WTC11 (cell line): ENCODE measurements around the gene SLC27A5. TPM values are rescaled to one million over a fixed set of nuclear protein-coding genes. Genes with fewer than 3 reads are reported as not detected.
A peak's percentile ranks its signal among the peaks of the same experiment; 100 is the strongest.
"Not testable (repeated sequence)": the region's sequence is repeated elsewhere in the genome, so short reads cannot be mapped to it uniquely, and the experiment has no call there.

Experiments used
- ATAC-seq: fragments of 200-7000 bp; cut with Tn5 transposase; 2 replicates; pipeline ENCODE4 v1.10.0; 2021; ENCODE audit warnings: mild to moderate bottlenecking, moderate library complexity
- CTCF ChIA-PET: fragments of 300-600 bp; sonication (Branson Sonifier 250); formaldehyde crosslinking; loops from one replicate; lab custom pipeline; 2021; ENCODE audit warnings: antibody characterized with exemption; lab: Charles Lee
- POLR2A ChIA-PET: fragments of 350-600 bp; sonication (Branson Sonifier 250); formaldehyde crosslinking; loops from one replicate; lab custom pipeline; 2021; ENCODE audit warnings: antibody characterized with exemption; lab: Charles Lee
- DNase-seq: peaks from one replicate; pipeline ENCODE4 v3.0.0; 2021; ENCODE audit warnings: low spot score
- H3K27ac Mint-ChIP-seq: 2 replicates; pipeline ENCODE4 v1.8.0; 2021; ENCODE audit warnings: mixed read lengths
- H3K27me3 Mint-ChIP-seq: 2 replicates; pipeline ENCODE4 v1.8.0; 2021; ENCODE audit warnings: low read depth, mild to moderate bottlenecking, moderate library complexity, mixed read lengths
- H3K36me3 Mint-ChIP-seq: 2 replicates; pipeline ENCODE4 v1.8.0; 2021; ENCODE audit warnings: mixed read lengths
- H3K4me1 Mint-ChIP-seq: 2 replicates; pipeline ENCODE4 v1.8.0; 2022; ENCODE audit warnings: mixed read lengths
- H3K4me3 Mint-ChIP-seq: 2 replicates; pipeline ENCODE4 v1.8.0; 2021; ENCODE audit warnings: mild to moderate bottlenecking, moderate library complexity, mixed read lengths
- H3K9me3 Mint-ChIP-seq: 2 replicates; pipeline ENCODE4 v1.8.0; 2021; ENCODE audit warnings: mixed read lengths
- CREM ChIP-seq: sonication (generic); formaldehyde crosslinking; IDR thresholded peaks from 2 replicates; pipeline ENCODE4 v1.8.1; 2022; ENCODE audit warnings: mild to moderate bottlenecking, missing genetic modification reagents, moderate library complexity
- FOXP1 ChIP-seq: sonication (generic); formaldehyde crosslinking; IDR thresholded peaks from 2 replicates; pipeline ENCODE4 v1.8.0; 2022; ENCODE audit warnings: missing genetic modification reagents, mild to moderate bottlenecking, moderate library complexity, borderline replicate concordance
- HMGXB4 ChIP-seq: sonication (generic); formaldehyde crosslinking; IDR thresholded peaks from 2 replicates; pipeline ENCODE4 v1.8.1; 2023; ENCODE audit warnings: mild to moderate bottlenecking, moderate library complexity, missing genetic modification reagents
- MAX ChIP-seq: sonication (generic); formaldehyde crosslinking; IDR thresholded peaks from 2 replicates; pipeline ENCODE4 v1.8.0; 2022; ENCODE audit warnings: mild to moderate bottlenecking, missing genetic modification reagents
- MYBL2 ChIP-seq: sonication (generic); formaldehyde crosslinking; IDR thresholded peaks from 2 replicates; pipeline ENCODE4 v1.8.1; 2023; ENCODE audit warnings: mild to moderate bottlenecking, moderate library complexity, missing genetic modification reagents
- NFATC4 ChIP-seq: fragments of 250-450 bp; sonication (Bioruptor Pico); IDR thresholded peaks from 2 replicates; pipeline ENCODE4 v1.9.0; 2021; ENCODE audit warnings: mild to moderate bottlenecking
- NR2C2 ChIP-seq: sonication (generic); formaldehyde crosslinking; IDR thresholded peaks from 2 replicates; pipeline ENCODE4 v1.8.0; 2022; ENCODE audit warnings: mild to moderate bottlenecking, missing genetic modification reagents
- RELA ChIP-seq: sonication (generic); formaldehyde crosslinking; IDR thresholded peaks from 2 replicates; pipeline ENCODE4 v1.8.1; 2022; ENCODE audit warnings: missing genetic modification reagents, mild to moderate bottlenecking, borderline replicate concordance
- ZNF317 ChIP-seq: sonication (generic); formaldehyde crosslinking; IDR thresholded peaks from 2 replicates; pipeline ENCODE4 v1.8.1; 2023; ENCODE audit warnings: low read depth, mild to moderate bottlenecking, moderate library complexity, missing genetic modification reagents, borderline replicate concordance
- ZNF416 ChIP-seq: fragments of 250-450 bp; sonication (Bioruptor Pico); IDR thresholded peaks from 2 replicates; pipeline ENCODE4 v1.9.0; 2021; ENCODE audit warnings: mild to moderate bottlenecking, inconsistent platforms
- total RNA-seq: library from RNA; stranded (reverse); gene quantifications from 3 replicates; pipeline ENCODE4 v1.2.3, GENCODE V29; 2021
- TF ChIP-seq, protein P1 (sequence below): sonication (generic); formaldehyde crosslinking; IDR thresholded peaks from 2 replicates; pipeline ENCODE4 v1.8.1; 2022; ENCODE audit warnings: low read depth, missing genetic modification reagents, borderline replicate concordance
- TF ChIP-seq, protein P2 (sequence below): sonication (generic); formaldehyde crosslinking; conservative IDR thresholded peaks from 2 replicates; pipeline ENCODE4 v1.8.1; 2022; ENCODE audit warnings: mild to moderate bottlenecking, missing genetic modification reagents
- TF ChIP-seq, protein P3 (sequence below): sonication (generic); formaldehyde crosslinking; IDR thresholded peaks from 2 replicates; pipeline ENCODE4 v1.8.1; 2023; ENCODE audit warnings: mild to moderate bottlenecking, missing genetic modification reagents

The SLC27A5 gene
- total RNA-seq, 1 experiment from 2014 or later, result 21.9 TPM

GRCh38 chr19:58474291-58474996 is 37.3 kb downstream of the SLC27A5 start (continued):
- TF ChIP-seq RELA (CRISPR knock-in tag), result no peak

DNA sequence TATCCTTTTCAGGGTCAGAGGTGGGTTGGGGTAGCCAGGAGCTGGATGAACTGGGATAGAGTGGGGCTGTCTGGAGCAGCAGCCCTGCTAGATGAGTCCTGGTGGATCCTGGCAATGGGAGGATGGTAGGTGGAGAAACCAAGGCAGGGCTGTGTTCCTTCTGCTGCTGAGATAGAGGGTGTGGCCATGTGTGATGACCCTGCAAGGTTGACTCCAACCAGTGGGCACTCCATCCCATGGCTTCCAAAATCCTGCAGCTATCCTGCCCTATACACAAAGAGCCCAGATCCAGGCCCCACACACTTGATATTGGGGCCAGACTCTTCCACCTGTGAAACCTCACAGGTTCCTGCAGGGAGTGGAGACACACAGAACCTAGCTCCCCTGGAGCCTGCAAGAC is 38.0 kb downstream of the SLC27A5 start:
- POLR2A ChIA-PET, result no interaction called here
- ATAC-seq (no peak), DNase-seq (no peak)
- H3K27me3 Mint-ChIP-seq, result no peaks in the 10 kb centered on the region; the same call in none of the 2 replicates
- CTCF ChIA-PET, result interaction anchor here (1.3 kb wide), 1 partner anchor 40 kb away, joined by 5 read pairs; no protein-coding TSS in a partner anchor
- H3K27ac Mint-ChIP-seq, result no peak overlapping the region
- peaks cover 9% of the 10 kb centered on the region for H3K4me1 Mint-ChIP-seq
- H3K4me3 Mint-ChIP-seq, result no peak overlapping the region
- no peaks in the 10 kb centered on the region for H3K9me3 Mint-ChIP-seq
- H3K36me3 Mint-ChIP-seq, result no peaks in the 10 kb centered on the region
- TF ChIP-seq NFATC4 (no peak), ZNF416 (CRISPR knock-in tag) (no peak), MYBL2 (CRISPR knock-in tag) (no peak), ZNF317 (CRISPR knock-in tag) (no peak)

GRCh38 chr19:58471736-58472135 is 40.1 kb downstream of the SLC27A5 start:
- Mint-ChIP-seq H3K27me3 (no peaks in the 10 kb centered on the region; the same call in 1 of the 2 replicates), H3K4me1 (peaks cover 13% of the 10 kb centered on the region), H3K27ac (no peak overlapping the region), H3K36me3 (no peaks in the 10 kb centered on the region), H3K4me3 (no peak overlapping the region), H3K9me3 (no peaks in the 10 kb centered on the region)
- POLR2A ChIA-PET, result no interaction called here
- TF ChIP-seq, protein P1, sequence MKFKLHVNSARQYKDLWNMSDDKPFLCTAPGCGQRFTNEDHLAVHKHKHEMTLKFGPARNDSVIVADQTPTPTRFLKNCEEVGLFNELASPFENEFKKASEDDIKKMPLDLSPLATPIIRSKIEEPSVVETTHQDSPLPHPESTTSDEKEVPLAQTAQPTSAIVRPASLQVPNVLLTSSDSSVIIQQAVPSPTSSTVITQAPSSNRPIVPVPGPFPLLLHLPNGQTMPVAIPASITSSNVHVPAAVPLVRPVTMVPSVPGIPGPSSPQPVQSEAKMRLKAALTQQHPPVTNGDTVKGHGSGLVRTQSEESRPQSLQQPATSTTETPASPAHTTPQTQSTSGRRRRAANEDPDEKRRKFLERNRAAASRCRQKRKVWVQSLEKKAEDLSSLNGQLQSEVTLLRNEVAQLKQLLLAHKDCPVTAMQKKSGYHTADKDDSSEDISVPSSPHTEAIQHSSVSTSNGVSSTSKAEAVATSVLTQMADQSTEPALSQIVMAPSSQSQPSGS (CRISPR knock-in tag), result no peak
- no peak for TF ChIP-seq NR2C2 (CRISPR knock-in tag)
- no peak for ATAC-seq
- DNase-seq, result no peak
- CTCF ChIA-PET, result no interaction called here

DNA sequence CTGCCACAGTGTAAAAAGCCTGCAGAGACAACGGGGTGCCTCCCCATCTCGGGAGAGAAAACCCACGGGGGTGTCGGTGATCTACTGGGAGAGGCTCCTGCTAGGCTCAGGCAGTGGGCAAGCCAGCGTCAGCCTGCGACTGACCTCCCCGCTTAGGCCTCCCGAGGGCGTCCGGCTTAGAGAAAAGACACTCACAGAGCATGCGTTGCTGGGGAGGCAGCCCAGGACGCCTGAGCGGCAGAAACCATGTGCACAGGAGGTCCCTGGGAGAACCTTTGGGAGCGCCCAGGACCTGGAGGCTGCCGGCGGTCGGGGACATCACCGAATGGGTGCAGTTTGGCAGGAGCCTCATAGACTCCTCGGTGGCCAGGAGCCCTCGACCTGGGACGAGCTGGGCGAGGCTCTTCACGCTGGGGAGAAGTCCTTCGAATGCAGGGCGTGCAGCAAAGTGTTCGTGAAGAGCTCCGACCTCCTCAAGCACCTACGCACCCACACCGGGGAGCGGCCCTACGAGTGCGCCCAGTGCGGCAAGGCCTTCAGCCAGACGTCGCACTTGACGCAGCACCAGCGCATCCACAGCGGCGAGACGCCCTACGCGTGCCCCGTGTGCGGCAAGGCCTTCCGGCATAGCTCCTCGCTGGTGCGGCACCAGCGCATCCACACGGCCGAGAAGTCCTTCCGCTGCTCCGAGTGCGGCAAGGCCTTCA is 40.8 kb downstream of the SLC27A5 start:
- CTCF ChIA-PET, DNase-seq, H3K27ac Mint-ChIP-seq, H3K4me3 Mint-ChIP-seq, POLR2A ChIA-PET, H3K36me3 Mint-ChIP-seq, H3K27me3 Mint-ChIP-seq, H3K9me3 Mint-ChIP-seq, ATAC-seq: not testable (repeated sequence)
- peaks cover 16% of the 10 kb centered on the region for H3K4me1 Mint-ChIP-seq

GRCh38 chr19:58469241-58470013 is 42.4 kb downstream of the SLC27A5 start:
- ChIA-PET CTCF (interaction anchor here (0.6 to 1.5 kb wide), 2 partner anchors 44 to 82 kb away, joined by 3 to 5 read pairs; no protein-coding TSS in a partner anchor), POLR2A (interaction anchor here (0.5 kb wide), 1 partner anchor 73 kb away, joined by 3 read pairs; no protein-coding TSS in a partner anchor)
- Mint-ChIP-seq H3K27ac (no peak overlapping the region), H3K4me3 (peak overlapping the region; percentile 22; the same call in 1 of the 2 replicates), H3K36me3 (no peaks in the 10 kb centered on the region), H3K9me3 (no peaks in the 10 kb centered on the region), H3K27me3 (peaks cover 14% of the 10 kb centered on the region), H3K4me1 (peaks cover 12% of the 10 kb centered on the region)
- ATAC-seq, result no peak
- no peak for DNase-seq
- TF ChIP-seq HMGXB4 (CRISPR knock-in tag), result no peak
- TF ChIP-seq, protein P2, sequence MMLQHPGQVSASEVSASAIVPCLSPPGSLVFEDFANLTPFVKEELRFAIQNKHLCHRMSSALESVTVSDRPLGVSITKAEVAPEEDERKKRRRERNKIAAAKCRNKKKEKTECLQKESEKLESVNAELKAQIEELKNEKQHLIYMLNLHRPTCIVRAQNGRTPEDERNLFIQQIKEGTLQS (CRISPR knock-in tag), result no peak
- TF ChIP-seq RELA (CRISPR knock-in tag), result no peak
- TF ChIP-seq MAX, result no peak
- TF ChIP-seq FOXP1 (CRISPR knock-in tag), result no peak
- TF ChIP-seq, protein P3, sequence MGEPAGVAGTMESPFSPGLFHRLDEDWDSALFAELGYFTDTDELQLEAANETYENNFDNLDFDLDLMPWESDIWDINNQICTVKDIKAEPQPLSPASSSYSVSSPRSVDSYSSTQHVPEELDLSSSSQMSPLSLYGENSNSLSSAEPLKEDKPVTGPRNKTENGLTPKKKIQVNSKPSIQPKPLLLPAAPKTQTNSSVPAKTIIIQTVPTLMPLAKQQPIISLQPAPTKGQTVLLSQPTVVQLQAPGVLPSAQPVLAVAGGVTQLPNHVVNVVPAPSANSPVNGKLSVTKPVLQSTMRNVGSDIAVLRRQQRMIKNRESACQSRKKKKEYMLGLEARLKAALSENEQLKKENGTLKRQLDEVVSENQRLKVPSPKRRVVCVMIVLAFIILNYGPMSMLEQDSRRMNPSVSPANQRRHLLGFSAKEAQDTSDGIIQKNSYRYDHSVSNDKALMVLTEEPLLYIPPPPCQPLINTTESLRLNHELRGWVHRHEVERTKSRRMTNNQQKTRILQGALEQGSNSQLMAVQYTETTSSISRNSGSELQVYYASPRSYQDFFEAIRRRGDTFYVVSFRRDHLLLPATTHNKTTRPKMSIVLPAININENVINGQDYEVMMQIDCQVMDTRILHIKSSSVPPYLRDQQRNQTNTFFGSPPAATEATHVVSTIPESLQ (CRISPR knock-in tag), result no peak
- no peak for TF ChIP-seq CREM (CRISPR knock-in tag)
